Mesendoderm (in vitro differentiated cells): ENCODE measurements around the gene DUOX1.

Source experiments
- DNase-seq: peaks from one replicate; pipeline ENCODE4 v3.0.0; 2013
- H2AK5ac ChIP-seq: 2 replicates; pipeline ENCODE4 v1.6.1; 2013; ENCODE audit warnings: low read length, inconsistent platforms
- H2BK120ac ChIP-seq: 2 replicates; pipeline ENCODE4 v1.6.1; 2013; ENCODE audit warnings: low read depth, mild to moderate bottlenecking, low read length, moderate library complexity, mixed read lengths
- H2BK15ac ChIP-seq: replicated peaks from 2 replicates; pipeline ENCODE4 v1.6.1; 2013; ENCODE audit warnings: low read depth, mild to moderate bottlenecking, moderate library complexity
- H2BK5ac ChIP-seq: 2 replicates; pipeline ENCODE4 v1.6.1; 2013; ENCODE audit warnings: low read length, inconsistent platforms
- H3K18ac ChIP-seq: 2 replicates; pipeline ENCODE4 v1.6.1; 2013; ENCODE audit warnings: mild to moderate bottlenecking, low read length, mixed read lengths
- H3K23ac ChIP-seq: one replicate; pipeline ENCODE4 v1.6.1; 2013; ENCODE audit warnings: low read length
- H3K27ac ChIP-seq: 2 replicates; pipeline ENCODE4 v1.5.1; 2013; ENCODE audit warnings: low read depth, mild to moderate bottlenecking, inconsistent platforms, low read length, moderate library complexity
- H3K27me3 ChIP-seq: 2 replicates; pipeline ENCODE4 v1.6.1; 2013; ENCODE audit warnings: low read length, control low read depth, mild to moderate bottlenecking, inconsistent platforms; ENCODE audit not compliant: insufficient read depth, poor library complexity
- H3K36me3 ChIP-seq: 2 replicates; pipeline ENCODE4 v1.6.1; 2013; ENCODE audit warnings: low read length, inconsistent platforms; ENCODE audit not compliant: control insufficient read depth, insufficient read depth
- H3K4ac ChIP-seq: one replicate; pipeline ENCODE4 v1.6.1; 2013; ENCODE audit warnings: low read depth, mild to moderate bottlenecking, low read length, moderate library complexity
- H3K4me1 ChIP-seq: 2 replicates; pipeline ENCODE4 v1.6.1; 2013; ENCODE audit warnings: low read depth, low read length, inconsistent platforms; ENCODE audit not compliant: control insufficient read depth
- H3K4me2 ChIP-seq: 2 replicates; pipeline ENCODE4 v1.6.1; 2013; ENCODE audit warnings: low read length
- H3K4me3 ChIP-seq: 2 replicates; pipeline ENCODE4 v1.5.1; 2013; ENCODE audit warnings: mild to moderate bottlenecking, low read length
- H3K56ac ChIP-seq: one replicate; pipeline ENCODE4 v1.6.1; 2013; ENCODE audit warnings: low read length
- H3K79me1 ChIP-seq: 2 replicates; pipeline ENCODE4 v1.6.1; 2013; ENCODE audit warnings: low read length, inconsistent platforms
- H3K79me2 ChIP-seq: 2 replicates; pipeline ENCODE4 v1.6.1; 2013; ENCODE audit warnings: mild to moderate bottlenecking, low read length; ENCODE audit not compliant: control insufficient read depth, insufficient read depth
- H3K9ac ChIP-seq: 2 replicates; pipeline ENCODE4 v1.6.1; 2013; ENCODE audit warnings: low read length, inconsistent platforms
- H4K5ac ChIP-seq: one replicate; pipeline ENCODE4 v1.6.1; 2013; ENCODE audit warnings: low read length
- H4K8ac ChIP-seq: one replicate; pipeline ENCODE4 v1.6.1; 2013; ENCODE audit warnings: low read depth, mild to moderate bottlenecking, control low read depth, low read length, moderate library complexity
- WGBS: extraction: QIAGEN DNeasy Blood & Tissue Kit; methylation state at CpG from one replicate; pipeline ENCODE4 v1.1.7; 2013; ENCODE audit warnings: low lambda C conversion rate, missing lambda C conversion rate; ENCODE audit not compliant: insufficient coverage; ENCODE audit errors: extremely low coverage; 5-methylcytosine and 5-hydroxymethylcytosine counted together

Gene DUOX1

DNA sequence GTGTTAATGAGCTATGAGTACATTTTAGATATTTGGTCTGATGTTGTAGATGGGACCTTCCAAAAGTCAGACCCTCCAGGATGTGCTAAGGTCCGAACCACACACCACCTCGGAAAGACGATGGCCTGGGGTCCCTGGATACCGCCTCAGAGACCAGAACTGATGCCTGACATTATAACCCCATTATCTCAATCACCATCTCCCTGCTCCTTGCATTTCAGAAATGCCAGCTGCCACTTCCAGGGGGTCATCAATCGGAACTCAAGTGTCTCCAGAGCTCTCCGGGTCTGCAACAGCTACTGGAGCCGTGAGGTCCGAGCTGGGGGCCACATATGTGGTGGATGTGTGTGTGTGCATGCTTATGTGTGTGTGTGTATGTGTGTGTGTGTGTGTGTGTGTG is 7.9 kb downstream of the DUOX1 start:
- Histone ChIP-seq H3K4me2 (no peak overlapping the region), H2BK120ac (no peak overlapping the region), H3K79me2 (no peaks in the 10 kb centered on the region), H2AK5ac (no peak overlapping the region), H4K8ac (no peak overlapping the region), H3K4me3 (no peak overlapping the region), H3K4ac (no peak overlapping the region), H3K56ac (no peak overlapping the region), H3K23ac (no peak overlapping the region), H3K36me3 (no peaks in the 10 kb centered on the region), H3K27me3 (peaks cover 24% of the 10 kb centered on the region), H3K79me1 (no peaks in the 10 kb centered on the region), H3K18ac (no peak overlapping the region), H4K5ac (no peak overlapping the region), H3K27ac (no peak overlapping the region), H3K9ac (no peak overlapping the region), H3K4me1 (no peaks in the 10 kb centered on the region), H2BK5ac (no peak overlapping the region), H2BK15ac (no peak overlapping the region)
- DNase-seq, result no peak
- WGBS, result no CpG with 5 or more reads among the region's 8 CpGs

DNA sequence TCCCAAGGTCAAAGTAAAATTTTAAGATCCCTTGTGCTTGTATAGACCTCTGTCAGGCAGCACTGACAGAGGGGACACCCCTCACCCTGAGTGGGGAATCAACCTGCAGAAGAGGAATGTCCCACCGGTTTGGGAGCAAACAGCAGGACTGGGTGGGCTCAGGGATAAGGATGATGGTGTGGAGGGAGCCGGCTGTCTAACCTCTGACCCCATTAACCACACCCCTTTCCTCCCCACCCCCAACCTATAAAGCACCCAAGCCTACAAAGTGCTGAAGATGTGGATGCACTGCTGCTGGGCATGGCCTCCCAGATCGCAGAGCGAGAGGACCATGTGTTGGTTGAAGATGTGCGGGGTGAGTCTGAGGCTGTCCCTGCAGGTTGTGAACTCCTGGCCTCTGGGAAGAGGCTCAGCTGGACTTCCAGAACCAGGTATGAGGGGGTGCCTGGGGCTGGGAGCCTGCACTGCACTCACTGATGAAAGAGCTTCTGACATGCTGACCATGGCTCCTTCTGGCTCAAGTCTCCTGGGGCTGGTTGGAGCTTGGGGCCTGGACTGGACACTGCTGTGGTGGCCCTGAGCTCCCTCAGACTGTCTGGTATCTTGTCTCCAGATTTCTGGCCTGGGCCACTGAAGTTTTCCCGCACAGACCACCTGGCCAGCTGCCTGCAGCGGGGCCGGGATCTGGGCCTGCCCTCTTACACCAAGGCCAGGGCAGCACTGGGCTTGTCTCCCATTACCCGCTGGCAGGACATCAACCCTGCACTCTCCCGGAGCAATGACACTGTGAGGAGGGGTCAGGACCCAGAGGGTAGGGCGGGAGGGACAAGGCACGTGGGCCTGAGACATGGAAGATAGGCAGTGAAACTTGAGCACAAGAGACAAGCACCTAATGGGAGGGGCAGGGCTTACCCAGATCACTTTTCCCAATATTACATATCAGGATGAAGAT is 9.3 kb downstream of the DUOX1 start:
- Histone ChIP-seq H3K4me3 (no peak overlapping the region), H3K9ac (no peak overlapping the region), H4K5ac (no peak overlapping the region), H3K4ac (no peak overlapping the region), H2BK15ac (no peak overlapping the region), H2BK120ac (no peak overlapping the region), H3K27ac (no peak overlapping the region), H3K23ac (no peak overlapping the region), H3K27me3 (peaks cover 13% of the 10 kb centered on the region), H2BK5ac (no peak overlapping the region), H2AK5ac (no peak overlapping the region), H3K4me2 (no peak overlapping the region), H3K4me1 (no peaks in the 10 kb centered on the region), H3K18ac (no peak overlapping the region), H3K79me2 (no peaks in the 10 kb centered on the region), H3K79me1 (no peaks in the 10 kb centered on the region), H4K8ac (no peak overlapping the region), H3K56ac (no peak overlapping the region), H3K36me3 (no peaks in the 10 kb centered on the region)
- WGBS, result no CpG with 5 or more reads among the region's 12 CpGs
- no peak for DNase-seq

DNA sequence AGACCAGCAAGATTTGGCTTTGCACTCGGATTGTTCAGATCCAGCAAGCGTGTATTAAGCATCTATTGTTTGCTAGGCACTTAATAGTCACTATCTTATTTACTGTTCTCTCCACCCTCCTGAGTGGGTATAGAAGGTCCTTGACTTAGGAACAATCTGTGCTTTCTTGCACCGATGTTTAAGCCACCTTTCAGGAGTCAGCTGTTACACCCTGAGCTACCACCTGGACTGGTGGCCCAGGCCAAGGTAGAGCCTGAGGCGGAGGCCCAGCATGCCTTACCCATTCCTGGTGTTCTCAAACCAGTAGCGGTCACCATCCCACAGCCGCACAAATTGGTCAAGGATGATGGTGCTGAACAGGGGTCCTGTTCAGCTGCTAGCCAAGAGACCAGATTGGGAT is 10.0 kb downstream of the DUOX1 start:
- Histone ChIP-seq H4K5ac (no peak overlapping the region), H3K27ac (no peak overlapping the region), H3K4ac (no peak overlapping the region), H2BK5ac (no peak overlapping the region), H3K23ac (no peak overlapping the region), H3K36me3 (no peaks in the 10 kb centered on the region), H4K8ac (no peak overlapping the region), H3K18ac (no peak overlapping the region), H3K4me3 (no peak overlapping the region), H3K79me1 (no peaks in the 10 kb centered on the region), H2BK120ac (no peak overlapping the region), H3K9ac (no peak overlapping the region), H3K79me2 (no peaks in the 10 kb centered on the region), H3K56ac (no peak overlapping the region), H2AK5ac (no peak overlapping the region), H3K27me3 (peaks cover 6% of the 10 kb centered on the region), H2BK15ac (no peak overlapping the region), H3K4me1 (no peaks in the 10 kb centered on the region), H3K4me2 (no peak overlapping the region)
- WGBS, result no CpG with 5 or more reads among the region's 6 CpGs
- no peak for DNase-seq

DNA sequence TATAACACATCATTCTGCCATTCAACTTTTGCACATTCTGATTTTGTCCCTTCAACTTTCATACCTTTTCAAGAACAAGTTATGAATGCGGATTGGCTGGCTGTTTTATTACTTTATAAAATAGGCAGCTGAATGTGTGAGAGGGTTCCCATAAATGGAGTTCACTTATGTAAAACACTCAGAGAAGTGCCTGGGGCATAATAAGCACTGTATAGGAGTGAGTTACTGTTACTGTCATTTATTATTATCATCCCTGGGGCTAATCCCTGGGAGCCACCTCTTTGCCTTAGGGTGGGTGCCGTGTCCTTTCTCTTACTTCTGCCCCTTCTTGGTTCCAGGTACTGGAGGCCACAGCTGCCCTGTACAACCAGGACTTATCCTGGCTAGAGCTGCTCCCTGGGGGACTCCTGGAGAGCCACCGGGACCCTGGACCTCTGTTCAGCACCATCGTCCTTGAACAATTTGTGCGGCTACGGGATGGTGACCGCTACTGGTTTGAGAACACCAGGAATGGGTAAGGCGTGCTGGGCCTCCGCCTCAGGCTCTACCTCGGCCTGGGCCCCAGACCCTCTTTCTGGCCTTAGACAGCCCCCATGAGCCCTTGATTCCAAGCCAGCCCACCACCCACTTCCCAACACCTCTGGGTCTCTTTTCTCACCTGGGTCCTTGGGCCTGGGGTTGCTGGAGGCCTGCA is 10.9 kb downstream of the DUOX1 start:
- Histone ChIP-seq H2AK5ac (no peak overlapping the region), H2BK120ac (no peak overlapping the region), H3K79me2 (no peaks in the 10 kb centered on the region), H3K4me2 (no peak overlapping the region), H3K4me1 (no peaks in the 10 kb centered on the region), H3K56ac (no peak overlapping the region), H3K36me3 (no peaks in the 10 kb centered on the region), H3K23ac (no peak overlapping the region), H4K8ac (no peak overlapping the region), H3K27me3 (peaks cover 2% of the 10 kb centered on the region), H3K18ac (no peak overlapping the region), H2BK5ac (no peak overlapping the region), H4K5ac (no peak overlapping the region), H3K4me3 (no peak overlapping the region), H3K27ac (no peak overlapping the region), H3K79me1 (no peaks in the 10 kb centered on the region), H3K4ac (no peak overlapping the region), H3K9ac (no peak overlapping the region), H2BK15ac (no peak overlapping the region)
- no peak for DNase-seq
- WGBS, result no CpG with 5 or more reads among the region's 10 CpGs

DNA sequence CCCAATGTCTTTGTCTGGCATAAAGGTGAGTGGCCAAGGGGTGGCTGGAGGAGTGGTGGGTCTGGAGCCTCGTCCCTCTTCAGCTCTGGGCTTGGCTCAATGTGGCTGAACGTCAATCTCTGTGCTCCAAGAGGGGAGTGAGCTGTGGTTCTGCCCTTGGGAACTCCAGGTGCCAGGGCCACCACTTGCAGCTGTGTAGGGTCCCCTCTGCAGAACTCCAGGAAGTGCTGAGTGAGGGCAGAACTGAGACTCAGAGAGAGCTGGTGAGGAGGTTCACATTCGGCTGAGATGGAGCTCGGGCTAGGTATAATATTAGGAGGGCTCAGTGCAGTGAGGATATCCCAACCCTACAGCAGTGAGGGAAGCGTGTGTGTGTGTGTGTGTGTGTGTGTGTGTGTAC is 11.6 kb downstream of the DUOX1 start:
- no peak overlapping the region for H3K27ac ChIP-seq
- no peak for DNase-seq
- H4K5ac ChIP-seq, result no peak overlapping the region
- no peak overlapping the region for H2BK5ac ChIP-seq
- no peak overlapping the region for H3K18ac ChIP-seq
- no peaks in the 10 kb centered on the region for H3K36me3 ChIP-seq
- no CpG with 5 or more reads among the region's 5 CpGs for WGBS
- H3K9ac ChIP-seq, result no peak overlapping the region
- no peak overlapping the region for H3K4me3 ChIP-seq
- H2AK5ac ChIP-seq, result no peak overlapping the region
- H3K23ac ChIP-seq, result no peak overlapping the region
- H2BK15ac ChIP-seq, result no peak overlapping the region
- no peak overlapping the region for H3K4me2 ChIP-seq
- no peaks in the 10 kb centered on the region for H3K27me3 ChIP-seq
- H3K56ac ChIP-seq, result no peak overlapping the region
- H3K79me2 ChIP-seq, result no peaks in the 10 kb centered on the region
- no peaks in the 10 kb centered on the region for H3K4me1 ChIP-seq
- H2BK120ac ChIP-seq, result no peak overlapping the region
- no peak overlapping the region for H3K4ac ChIP-seq
- H4K8ac ChIP-seq, result no peak overlapping the region
- H3K79me1 ChIP-seq, result no peaks in the 10 kb centered on the region
